ENCODE results near the gene BRD1.

Gene BRD1

GRCh38 chr22:49739138-49739537 is 88.5 kb downstream of the BRD1 start:
- no peak for TF ChIP-seq CTCF (IDR thresholded peaks at IDR 0.05)

GRCh38 chr22:49738566-49738965 is 89.1 kb downstream of the BRD1 start:
- Histone ChIP-seq H3K36me3 (no peaks in the 10 kb centered on the region), H3K27me3 (peaks cover 23% of the 10 kb centered on the region), H3K27ac (no peak overlapping the region), H3K4me1 (ENCODE audit: control insufficient read depth in 1 of 2, insufficient read depth in 1 of 2, low read depth in 1 of 2, low read length in 1 of 2) (no peaks in the 10 kb centered on the region), H3K4me3 (ENCODE audit: low read depth in 1 of 2, low read length in 1 of 2) (no peak overlapping the region), H3K9me3 (no peaks in the 10 kb centered on the region)
- TF ChIP-seq CTCF (IDR thresholded peaks at IDR 0.05), result no peak

More at GRCh38 chr22:49739138-49739537, 88.5 kb downstream of the BRD1 start:
- no peaks in the 10 kb centered on the region for H3K36me3 ChIP-seq
- H3K4me1 ChIP-seq (ENCODE audit: control insufficient read depth in 1 of 2, insufficient read depth in 1 of 2, low read depth in 1 of 2, low read length in 1 of 2), result no peaks in the 10 kb centered on the region
- H3K4me3 ChIP-seq (ENCODE audit: low read depth in 1 of 2, low read length in 1 of 2), result no peak overlapping the region
- H3K9me3 ChIP-seq, result no peaks in the 10 kb centered on the region
- H3K27me3 ChIP-seq, result peaks cover 17% of the 10 kb centered on the region
- no peak overlapping the region for H3K27ac ChIP-seq

- no peaks in the 10 kb centered on the region for H3K9me3 ChIP-seq
- H3K27me3 ChIP-seq, result peaks cover 28% of the 10 kb centered on the region
- no peak for TF ChIP-seq CTCF (IDR thresholded peaks at IDR 0.05)
- no peaks in the 10 kb centered on the region for H3K36me3 ChIP-seq
- H3K27ac ChIP-seq, result no peak overlapping the region
- no peak overlapping the region for H3K4me3 ChIP-seq (ENCODE audit: low read depth in 1 of 2, low read length in 1 of 2)
- H3K4me1 ChIP-seq (ENCODE audit: control insufficient read depth in 1 of 2, insufficient read depth in 1 of 2, low read depth in 1 of 2, low read length in 1 of 2), result no peaks in the 10 kb centered on the region
Measured at GRCh38 chr22:49738006-49738405, 89.7 kb downstream of the BRD1 start.

GRCh38 chr22:49737101-49737551 is 90.5 kb downstream of the BRD1 start:
- no peaks in the 10 kb centered on the region for H3K9me3 ChIP-seq
- no peaks in the 10 kb centered on the region for H3K36me3 ChIP-seq
- H3K4me1 ChIP-seq (ENCODE audit: control insufficient read depth in 1 of 2, insufficient read depth in 1 of 2, low read depth in 1 of 2, low read length in 1 of 2), result no peaks in the 10 kb centered on the region
- no peak for TF ChIP-seq CTCF (IDR thresholded peaks at IDR 0.05)
- peaks cover 29% of the 10 kb centered on the region for H3K27me3 ChIP-seq
- H3K4me3 ChIP-seq (ENCODE audit: low read depth in 1 of 2, low read length in 1 of 2), result no peak overlapping the region
- no peak overlapping the region for H3K27ac ChIP-seq

- H3K36me3 ChIP-seq, result no peaks in the 10 kb centered on the region
- no peak for TF ChIP-seq CTCF (IDR thresholded peaks at IDR 0.05)
- no peaks in the 10 kb centered on the region for H3K9me3 ChIP-seq
- no peaks in the 10 kb centered on the region for H3K4me1 ChIP-seq (ENCODE audit: control insufficient read depth in 1 of 2, insufficient read depth in 1 of 2, low read depth in 1 of 2, low read length in 1 of 2)
- H3K27me3 ChIP-seq, result peaks cover 25% of the 10 kb centered on the region
- no peak overlapping the region for H3K4me3 ChIP-seq (ENCODE audit: low read depth in 1 of 2, low read length in 1 of 2)
- no peak overlapping the region for H3K27ac ChIP-seq
Measured at GRCh38 chr22:49736538-49736937, 91.1 kb downstream of the BRD1 start.

- Histone ChIP-seq H3K36me3 (no peaks in the 10 kb centered on the region), H3K4me3 (ENCODE audit: low read depth in 1 of 2, low read length in 1 of 2) (no peak overlapping the region), H3K27ac (no peak overlapping the region), H3K4me1 (ENCODE audit: control insufficient read depth in 1 of 2, insufficient read depth in 1 of 2, low read depth in 1 of 2, low read length in 1 of 2) (no peaks in the 10 kb centered on the region), H3K9me3 (no peaks in the 10 kb centered on the region), H3K27me3 (peaks cover 28% of the 10 kb centered on the region)
- TF ChIP-seq CTCF (IDR thresholded peaks at IDR 0.05), result no peak
Measured at GRCh38 chr22:49735901-49736421, 91.7 kb downstream of the BRD1 start.
